GM08714 (cell line): ENCODE measurements around the gene PRKACA.

Source experiments
- H3K4me3 ChIP-seq: fragments of 200-500 bp; sonication (Bioruptor generic); 2 replicates; pipeline ENCODE4 v1.5.1; 2014; ENCODE audit warnings: mild to moderate bottlenecking, low read length, inconsistent platforms
- ZNF274 ChIP-seq: IDR thresholded peaks from 2 replicates; pipeline ENCODE4 v1.6.1; 2012; ENCODE audit warnings: mild to moderate bottlenecking, low read depth, low read length

The PRKACA gene

DNA sequence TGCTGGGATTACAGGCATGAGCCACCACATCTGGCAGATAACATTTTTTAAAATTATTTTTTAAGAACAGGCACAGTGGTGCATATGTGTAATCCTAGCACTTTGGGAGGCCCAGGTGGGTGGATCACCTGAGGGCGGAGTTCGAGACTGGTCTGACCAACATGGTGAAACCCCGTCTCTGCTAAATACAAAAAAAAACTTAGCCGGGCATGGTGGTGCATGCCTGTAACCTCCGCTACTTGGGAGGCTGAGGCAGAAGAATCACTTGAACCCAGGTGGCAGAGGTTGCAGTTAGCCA lies 55.1 kb downstream of the PRKACA start:
- TF ChIP-seq ZNF274: no peak
- H3K4me3 ChIP-seq: no peak overlapping the region

GRCh38 chr19:14061751-14062557 lies 55.6 kb downstream of the PRKACA start, which contains the start of gene PALM3:
TSS of gene PALM3 (minus strand) at chr19:14062076. CDS start at chr19:14061980, 96 bp downstream.
- no peak within 1 kb of the TSS for H3K4me3 ChIP-seq

DNA sequence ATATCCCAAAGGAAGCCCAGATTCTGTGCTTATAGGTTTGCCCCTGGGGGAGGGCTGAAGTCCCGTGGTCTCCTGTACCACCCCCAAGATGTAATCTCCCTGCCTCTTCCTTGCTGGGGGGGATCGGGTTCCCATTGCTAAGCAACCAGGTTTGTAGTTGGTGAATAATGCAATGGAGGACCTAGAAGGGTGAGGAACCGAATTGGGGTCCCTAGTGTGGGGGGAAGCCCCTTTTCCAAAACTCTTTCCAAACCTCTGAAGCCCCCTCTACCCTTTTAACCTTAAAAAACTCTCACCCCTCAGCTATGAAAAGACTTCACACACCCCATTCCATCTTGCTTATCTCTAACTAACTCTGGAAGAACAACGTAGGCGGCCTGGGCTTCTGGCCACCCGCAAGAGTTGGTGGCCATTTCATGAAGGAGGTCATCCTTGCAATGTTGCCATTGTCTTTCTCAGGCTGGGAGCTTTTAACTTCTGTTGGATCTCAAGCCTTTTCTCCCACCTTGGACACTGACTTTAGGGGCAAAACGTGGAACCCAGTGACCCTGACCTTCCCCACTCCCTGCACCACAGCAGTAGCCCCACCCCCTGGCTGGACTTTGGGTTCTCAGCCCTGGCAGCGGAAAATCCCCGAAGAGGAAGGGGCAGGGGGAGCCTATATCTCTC lies 56.3 kb downstream of the PRKACA start:
- TF ChIP-seq ZNF274: no peak
- H3K4me3 ChIP-seq: no peak overlapping the region

More at GRCh38 chr19:14061751-14062557, 55.6 kb downstream of the PRKACA start, which contains the start of gene PALM3:
- TF ChIP-seq ZNF274: no peak

GRCh38 chr19:14059652-14060155 lies 57.9 kb downstream of the PRKACA start:
- no peak for TF ChIP-seq ZNF274
- no peak overlapping the region for H3K4me3 ChIP-seq

DNA sequence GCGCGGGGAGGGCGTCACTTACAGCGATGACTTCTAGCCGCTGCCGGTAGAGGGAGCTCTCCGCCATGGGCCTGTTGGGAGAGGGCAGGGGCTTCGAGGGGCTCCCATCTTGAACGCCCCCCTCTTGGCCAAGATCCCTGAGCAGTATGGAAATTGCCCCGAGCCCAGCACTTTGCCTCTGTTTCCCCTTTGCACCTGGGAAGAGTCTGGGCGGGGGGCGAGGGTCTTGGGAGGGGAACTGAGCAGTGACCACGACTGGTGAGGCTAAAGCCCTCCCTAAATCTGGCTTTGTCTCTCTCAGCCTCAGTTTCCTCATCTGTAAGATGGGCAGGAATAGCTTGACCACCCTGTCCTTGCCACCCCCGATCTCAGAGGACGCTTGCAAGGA lies 58.5 kb downstream of the PRKACA start:
- H3K4me3 ChIP-seq: no peak overlapping the region
- TF ChIP-seq ZNF274: no peak

DNA sequence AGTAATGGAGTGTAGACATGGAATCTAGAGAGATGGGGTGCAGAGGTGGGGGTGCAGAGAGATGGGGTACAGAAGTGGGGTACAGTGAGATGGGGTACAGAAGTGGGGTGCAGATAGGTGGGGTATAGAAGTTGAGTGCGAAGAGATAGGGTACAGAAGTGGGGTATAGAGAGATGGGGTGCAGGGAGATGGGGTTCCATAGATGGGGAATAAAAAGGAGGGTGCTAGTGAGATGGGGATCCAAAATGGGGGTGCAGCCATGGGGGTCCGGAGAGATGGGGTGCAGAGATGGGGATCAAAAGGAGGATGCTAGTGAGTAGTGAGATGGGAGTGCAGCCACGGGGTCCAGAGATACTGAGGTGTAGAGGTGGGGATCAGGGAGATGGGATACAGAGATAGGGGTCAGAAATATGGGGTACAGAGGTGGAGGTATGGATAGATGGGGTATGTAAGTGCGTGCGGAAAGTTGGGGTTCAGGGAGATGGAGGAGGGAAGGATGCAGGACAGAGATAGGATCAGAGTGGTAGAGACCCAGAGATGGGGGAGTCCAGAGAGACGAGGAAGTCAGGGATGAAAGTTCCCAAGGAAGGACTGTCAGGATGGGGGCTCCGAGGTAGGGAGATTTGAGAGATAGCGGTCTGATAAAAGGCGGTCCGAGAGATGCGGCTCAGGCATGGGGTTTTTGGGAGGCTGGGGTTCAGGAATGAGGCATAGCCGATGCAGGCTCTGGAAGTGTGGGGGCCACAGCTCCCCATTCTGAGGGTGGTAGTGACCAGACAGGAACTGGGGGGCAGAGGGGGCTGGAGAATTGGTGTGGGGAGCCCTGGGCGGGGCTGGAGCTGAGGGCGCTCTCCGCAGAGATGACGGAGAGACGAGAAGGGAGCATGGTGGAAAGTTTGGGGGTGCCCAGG lies 59.1 kb downstream of the PRKACA start:
- no peak overlapping the region for H3K4me3 ChIP-seq
- TF ChIP-seq ZNF274: no peak

GRCh38 chr19:14056741-14057356 lies 60.7 kb downstream of the PRKACA start:
- H3K4me3 ChIP-seq: no peak overlapping the region
- TF ChIP-seq ZNF274: no peak

DNA sequence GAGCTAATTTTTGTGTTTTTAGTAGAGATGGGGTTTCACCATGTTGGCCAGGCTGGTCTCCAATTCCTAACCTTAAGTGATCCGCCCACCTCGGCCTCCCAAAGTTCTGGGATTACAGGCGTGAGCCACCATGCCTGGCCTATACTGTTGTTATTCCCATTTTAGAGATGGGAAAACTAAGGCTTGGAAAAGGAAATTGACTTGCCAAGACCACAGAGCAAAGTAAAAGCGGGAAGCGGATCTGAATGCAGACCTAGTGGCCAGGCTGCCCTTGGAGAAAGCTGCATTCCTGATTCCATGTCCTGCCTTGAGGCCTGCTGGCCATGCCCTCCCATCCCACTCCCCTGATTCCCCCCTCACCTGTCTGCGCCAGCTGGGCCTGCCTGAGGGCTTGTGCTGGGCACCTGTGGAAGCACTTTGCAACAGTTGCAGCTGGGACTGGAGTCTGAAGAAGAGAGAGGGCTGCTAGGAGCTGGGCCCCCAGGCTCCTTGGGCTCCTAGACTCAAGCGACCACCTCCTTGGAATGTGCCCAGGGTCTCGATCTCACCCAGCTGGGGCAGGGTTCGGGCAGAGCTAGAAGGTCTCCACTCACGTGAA lies 61.4 kb downstream of the PRKACA start:
- H3K4me3 ChIP-seq: no peak overlapping the region

GRCh38 chr19:14055396-14055795 lies 62.2 kb downstream of the PRKACA start:
- no peak for TF ChIP-seq ZNF274
- H3K4me3 ChIP-seq: no peak overlapping the region

More for the DNA sequence above, 61.4 kb downstream of the PRKACA start:
- TF ChIP-seq ZNF274: no peak

DNA sequence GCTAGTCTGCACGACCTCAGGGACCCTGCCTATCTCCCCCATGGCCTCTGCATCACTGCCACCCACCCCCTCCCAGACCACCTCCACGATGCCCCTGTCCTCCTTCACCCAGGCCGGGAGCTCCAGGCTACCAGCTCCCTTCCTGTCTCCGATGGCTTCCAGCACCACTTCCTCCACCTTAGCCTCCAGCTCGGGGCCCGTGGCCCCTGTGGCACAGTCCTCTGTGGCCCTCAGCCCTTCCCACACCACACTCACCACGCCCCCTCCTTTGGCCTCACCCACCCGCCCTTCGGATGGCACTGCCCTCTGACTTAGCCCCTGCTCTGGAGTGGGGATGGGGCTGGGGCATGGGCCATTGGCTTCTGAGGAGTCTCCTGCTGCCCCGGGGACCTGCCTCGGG lies 62.8 kb downstream of the PRKACA start:
- TF ChIP-seq ZNF274: no peak
- H3K4me3 ChIP-seq: no peak overlapping the region

- TF ChIP-seq ZNF274: no peak
- no peak overlapping the region for H3K4me3 ChIP-seq
These were observed 63.5 kb downstream of the PRKACA start for GRCh38 chr19:14054099-14054498.

GRCh38 chr19:14053500-14053899 lies 64.1 kb downstream of the PRKACA start:
- no peak overlapping the region for H3K4me3 ChIP-seq
- no peak for TF ChIP-seq ZNF274

GRCh38 chr19:14053032-14053431 lies 64.5 kb downstream of the PRKACA start:
- TF ChIP-seq ZNF274: no peak
- H3K4me3 ChIP-seq: no peak overlapping the region
